IMR-90 (cell line): ENCODE measurements around the gene SLC37A1. TPM values are rescaled to one million over a fixed set of nuclear protein-coding genes. Genes with fewer than 3 reads are reported as not detected.

ENCODE experiments used
- ATAC-seq: fragments of 200-7000 bp; cut with Tn5 transposase; 2 replicates; pipeline ENCODE4 v1.9.1; 2020; ENCODE audit warnings: low read depth, mild to moderate bottlenecking, moderate library complexity
- BruUV-seq: library from RNA; stranded (reverse); fragments of 400-500 nt; replicated peaks from 2 replicates; lab custom pipeline; 2021; lab: Mats Ljungman, UMichigan
- CTCF ChIA-PET: fragments of 300-600 bp; formaldehyde crosslinking; extraction: SDS; loops from one replicate; lab custom pipeline; 2021; ENCODE audit warnings: antibody characterized with exemption; lab: Yijun Ruan, JAX
- POLR2A ChIA-PET: fragments of 300-600 bp; sonication (Branson Sonifier 250); formaldehyde crosslinking; loops from one replicate; lab custom pipeline; 2022; ENCODE audit warnings: antibody characterized with exemption; ENCODE audit not compliant: unreplicated experiment; lab: Charles Lee
- DNase-seq: peaks from one replicate; pipeline ENCODE4 v3.0.0; 2013
- H2AFZ ChIP-seq: replicated peaks from 2 replicates; pipeline ENCODE3; 2013; ENCODE audit warnings: low read length, mild to moderate bottlenecking; ENCODE audit not compliant: poor library complexity
- H2AK5ac ChIP-seq: 2 replicates; pipeline ENCODE4 v1.6.1; 2013; ENCODE audit warnings: low read depth, low read length, inconsistent platforms
- H2AK9ac ChIP-seq: replicated peaks from 2 replicates; pipeline ENCODE3; 2013; ENCODE audit warnings: mild to moderate bottlenecking, low read depth, low read length, moderate library complexity; ENCODE audit not compliant: poor library complexity
- H2BK120ac ChIP-seq: 2 replicates; pipeline ENCODE4 v1.6.1; 2013; ENCODE audit warnings: low read depth, low read length, inconsistent platforms
- H2BK15ac ChIP-seq: 3 replicates; pipeline ENCODE4 v1.6.1; 2013; ENCODE audit warnings: low read depth, low read length, inconsistent platforms
- H2BK20ac ChIP-seq: 2 replicates; pipeline ENCODE4 v1.6.1; 2013; ENCODE audit warnings: low read depth, mild to moderate bottlenecking, inconsistent platforms, low read length, moderate library complexity
- H2BK5ac ChIP-seq: 2 replicates; pipeline ENCODE4 v1.6.1; 2013; ENCODE audit warnings: mild to moderate bottlenecking, low read depth, low read length, inconsistent platforms; ENCODE audit not compliant: poor library complexity, severe bottlenecking
- H3K14ac ChIP-seq: replicated peaks from 2 replicates; pipeline ENCODE4 v1.6.1; 2013; ENCODE audit warnings: low read depth, low read length, inconsistent platforms
- H3K18ac ChIP-seq: 2 replicates; pipeline ENCODE4 v1.6.1; 2013; ENCODE audit warnings: low read depth, low read length, control low read depth
- H3K23ac ChIP-seq: 2 replicates; pipeline ENCODE4 v1.6.1; 2013; ENCODE audit warnings: low read depth, low read length, inconsistent platforms
- H3K27ac ChIP-seq: 2 replicates; pipeline ENCODE4 v1.5.1; 2013; ENCODE audit warnings: mild to moderate bottlenecking, control low read depth, low read length; ENCODE audit not compliant: insufficient read depth
- H3K27me3 ChIP-seq: 2 replicates; pipeline ENCODE4 v1.6.1; 2013; ENCODE audit warnings: low read length; ENCODE audit not compliant: control insufficient read depth, insufficient read depth
- H3K36me3 ChIP-seq: 2 replicates; pipeline ENCODE4 v1.6.1; 2013; ENCODE audit warnings: low read length, mixed read lengths; ENCODE audit not compliant: control insufficient read depth, insufficient read depth
- H3K4ac ChIP-seq: 2 replicates; pipeline ENCODE4 v1.6.1; 2013; ENCODE audit warnings: low read depth, low read length, inconsistent platforms
- H3K4me1 ChIP-seq: 2 replicates; pipeline ENCODE4 v1.6.1; 2013; ENCODE audit warnings: low read length, mixed read lengths; ENCODE audit not compliant: control insufficient read depth, insufficient read depth
- H3K4me2 ChIP-seq: 2 replicates; pipeline ENCODE4 v1.6.1; 2013; ENCODE audit warnings: low read depth, mild to moderate bottlenecking, control low read depth, low read length, moderate library complexity
- H3K4me3 ChIP-seq: 2 replicates; pipeline ENCODE4 v1.5.1; 2013; ENCODE audit warnings: low read depth, mild to moderate bottlenecking, control low read depth, low read length, moderate library complexity; ENCODE audit not compliant: insufficient read depth
- H3K56ac ChIP-seq: 2 replicates; pipeline ENCODE4 v1.6.1; 2013; ENCODE audit warnings: low read length, inconsistent platforms; ENCODE audit not compliant: insufficient read depth; ENCODE audit errors: extremely low read depth
- H3K79me1 ChIP-seq, 2 experiments: 2 replicates each; pipeline ENCODE4 v1.6.1; 2013; ENCODE audit warnings: low read length in 2 of 2, inconsistent platforms in 1 of 2, low read depth in 1 of 2
- H3K9ac ChIP-seq: 2 replicates; pipeline ENCODE4 v1.6.1; 2013; ENCODE audit warnings: low read depth, low read length, control low read depth
- H3K9me1 ChIP-seq: 2 replicates; pipeline ENCODE4 v1.6.1; 2013; ENCODE audit warnings: low read length, inconsistent platforms; ENCODE audit not compliant: insufficient read depth
- H3K9me3 ChIP-seq: 2 replicates; pipeline ENCODE4 v1.6.1; 2013; ENCODE audit warnings: low read length; ENCODE audit not compliant: control insufficient read depth, insufficient read depth
- H4K20me1 ChIP-seq: 2 replicates; pipeline ENCODE4 v1.6.1; 2013; ENCODE audit warnings: low read length, inconsistent platforms; ENCODE audit not compliant: insufficient read depth
- H4K5ac ChIP-seq: 2 replicates; pipeline ENCODE4 v1.6.1; 2013; ENCODE audit warnings: mild to moderate bottlenecking, low read depth, low read length, control low read depth
- H4K8ac ChIP-seq, 2 experiments: 2 replicates each; pipeline ENCODE4 v1.6.1; 2013; ENCODE audit warnings: low read depth in 2 of 2, low read length in 2 of 2, control low read depth in 1 of 2, inconsistent platforms in 1 of 2
- H4K91ac ChIP-seq: 2 replicates; pipeline ENCODE4 v1.6.1; 2013; ENCODE audit warnings: low read depth, low read length, inconsistent platforms; ENCODE audit not compliant: insufficient read depth
- BHLHE40 ChIP-seq: fragments of 150-350 bp; IDR thresholded peaks from 2 replicates; pipeline ENCODE4 v1.6.1; 2016; ENCODE audit warnings: mild to moderate bottlenecking, low read depth, low read length
- CEBPB ChIP-seq: IDR thresholded peaks from 2 replicates; pipeline ENCODE4 v1.6.1; 2012; ENCODE audit warnings: low read depth, low read length, improper control_type of control experiment
- CHD1 ChIP-seq: IDR thresholded peaks from 2 replicates; pipeline ENCODE4 v1.6.1; 2012; ENCODE audit warnings: low read depth, low read length, improper control_type of control experiment
- ELK1 ChIP-seq: fragments of 150-350 bp; IDR thresholded peaks from 2 replicates; pipeline ENCODE4 v1.6.1; 2016; ENCODE audit warnings: low read depth, mild to moderate bottlenecking, low read length, moderate library complexity, borderline replicate concordance
- FOS ChIP-seq: fragments of 150-350 bp; IDR thresholded peaks from 2 replicates; pipeline ENCODE4 v1.6.1; 2016; ENCODE audit warnings: low read depth, low read length
- MAFK ChIP-seq: IDR thresholded peaks from 2 replicates; pipeline ENCODE4 v1.6.1; 2012; ENCODE audit warnings: low read depth, low read length, improper control_type of control experiment
- MAZ ChIP-seq: IDR thresholded peaks from 2 replicates; pipeline ENCODE4 v1.6.1; 2012; ENCODE audit warnings: low read depth, mild to moderate bottlenecking, low read length, improper control_type of control experiment, moderate library complexity, borderline replicate concordance
- MXI1 ChIP-seq: IDR thresholded peaks from 2 replicates; pipeline ENCODE4 v1.6.1; 2012; ENCODE audit warnings: low read depth, mild to moderate bottlenecking, low read length, moderate library complexity, borderline replicate concordance
- NFE2L2 ChIP-seq: fragments of 150-350 bp; IDR thresholded peaks from 2 replicates; pipeline ENCODE4 v1.6.1; 2016; ENCODE audit warnings: low read depth, mild to moderate bottlenecking, low read length
- POLR2A ChIP-seq: IDR thresholded peaks from 2 replicates; pipeline ENCODE4 v1.6.1; 2012; ENCODE audit warnings: mild to moderate bottlenecking, low read depth, low read length
- RAD21 ChIP-seq: IDR thresholded peaks from 2 replicates; pipeline ENCODE4 v1.6.1; 2012; ENCODE audit warnings: low read length, improper control_type of control experiment
- RFX5 ChIP-seq: IDR thresholded peaks from 2 replicates; pipeline ENCODE4 v1.8.0; 2012; ENCODE audit warnings: low read depth, mild to moderate bottlenecking, low read length, moderate library complexity
- SMC3 ChIP-seq: fragments of 150-350 bp; IDR thresholded peaks from 2 replicates; pipeline ENCODE4 v1.6.1; 2016; ENCODE audit warnings: low read depth, mild to moderate bottlenecking, antibody characterized with exemption, low read length, moderate library complexity
- WGBS, 2 experiments: methylation state at CpG; one replicate each; pipeline versions ENCODE4 v1.1.5 to v1.1.7; 2013; ENCODE audit warnings: missing lambda C conversion rate in 2 of 2; ENCODE audit not compliant: insufficient read length in 1 of 2; ENCODE audit errors: extremely low coverage in 2 of 2; 5-methylcytosine and 5-hydroxymethylcytosine counted together
- dilution Hi-C: fragments of 300-500 bp; cut with HindIII; formaldehyde crosslinking; loops from one replicate; pipeline ENCODE4 v1.14.3; 2018; ENCODE audit warnings: low sequenced_read_pairs; ENCODE audit not compliant: unreplicated experiment
- in situ Hi-C: fragments of 300-500 bp; cut with MboI; formaldehyde crosslinking; loops from 3 replicates; pipeline ENCODE4 v1.14.3; 2019; ENCODE audit warnings: low sequenced_read_pairs, inconsistent platforms, mixed read lengths
- intact Hi-C: fragments of 100-400 bp; cut with micrococcal nuclease; formaldehyde crosslinking; loops from 2 replicates; pipeline ENCODE4 v1.10.0; 2022
- polyA plus RNA-seq, 3 experiments: library from polyadenylated mRNA; depleted of rRNA; stranded (reverse); fragments of >200 nt; gene quantifications; 2 replicates each; pipeline ENCODE4 v1.2.3, GENCODE V29; 2012; ENCODE audit warnings: low replicate concordance in 1 of 3
- total RNA-seq: library from RNA; depleted of rRNA; stranded (reverse); fragments of >200 nt; gene quantifications from 2 replicates; pipeline ENCODE4 v1.2.3, GENCODE V29; 2012
- TF ChIP-seq, protein P1 (sequence below): conservative IDR thresholded peaks from 2 replicates; pipeline ENCODE4 v1.5.1; 2012; ENCODE audit warnings: mild to moderate bottlenecking, low read depth, low read length, improper control_type of control experiment

SLC37A1 gene
- total and polyA plus RNA-seq, 2 of the 4 experiments (the other 2 are of a cell fraction): 0.36 to 0.48 TPM

DNA sequence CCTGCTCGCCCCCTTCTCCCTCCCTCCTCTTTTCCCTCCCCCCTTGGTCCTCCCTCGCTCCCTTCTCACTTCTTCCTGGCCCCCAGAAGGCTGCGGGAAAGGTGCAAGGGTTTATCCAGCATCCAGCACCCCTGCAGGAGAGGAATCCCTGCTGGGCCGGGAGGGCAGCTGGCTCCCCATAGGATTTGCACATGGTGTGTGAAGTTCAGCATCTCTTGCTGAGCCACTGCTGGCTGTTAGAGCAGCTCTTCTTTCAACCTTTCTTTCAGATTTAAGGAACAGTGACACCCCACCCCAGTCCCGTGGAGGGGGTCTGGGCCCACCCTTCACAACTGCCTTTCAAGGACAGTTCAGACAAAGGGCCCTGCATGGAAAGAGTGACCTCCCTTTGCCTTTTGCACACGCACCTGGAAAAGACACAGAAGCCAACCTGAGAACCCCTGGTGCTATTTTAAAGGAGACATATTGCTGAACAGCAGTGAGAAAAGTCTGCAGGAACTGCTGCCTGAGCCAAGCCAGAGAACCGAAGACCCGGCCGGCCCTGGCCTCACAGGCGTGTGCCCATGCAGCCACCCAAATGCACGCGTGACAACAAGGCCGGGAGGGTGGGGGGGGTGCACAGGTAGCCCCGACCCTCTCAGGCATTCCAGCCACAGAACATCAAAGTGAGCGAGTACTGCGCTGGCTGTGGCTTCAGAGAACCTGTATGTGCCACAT, 66.6 kb downstream of the SLC37A1 start:
- ChIA-PET CTCF (no interaction called here), POLR2A (no interaction called here)
- H2AK5ac ChIP-seq: no peak overlapping the region
- no peak overlapping the region for H3K23ac ChIP-seq
- H3K27ac ChIP-seq: no peak overlapping the region
- no peaks in the 10 kb centered on the region for H4K20me1 ChIP-seq
- ATAC-seq (no peak), DNase-seq (no peak)
- H3K27me3 ChIP-seq: peaks cover 22% of the 10 kb centered on the region
- no peaks in the 10 kb centered on the region for H3K36me3 ChIP-seq
- no peak overlapping the region for H4K8ac ChIP-seq
- no peak overlapping the region for H3K4ac ChIP-seq
- no peak overlapping the region for H3K4me3 ChIP-seq
- H2BK20ac ChIP-seq: no peak overlapping the region
- no peak overlapping the region for H3K4me2 ChIP-seq
- no peak overlapping the region for H2AFZ ChIP-seq
- H2BK15ac ChIP-seq: no peak overlapping the region
- no peak overlapping the region for H2AK9ac ChIP-seq
- H3K79me1 ChIP-seq: no peaks in the 10 kb centered on the region
- no peak overlapping the region for H2BK120ac ChIP-seq
- no peak overlapping the region for H3K14ac ChIP-seq
- H4K91ac ChIP-seq: no peak overlapping the region
- H3K4me1 ChIP-seq: no peaks in the 10 kb centered on the region
- no TSS peak for BruUV-seq
- TF ChIP-seq ELK1 (no peak), NFE2L2 (no peak), CEBPB (no peak), BHLHE40 (no peak), RAD21 (no peak), MXI1 (no peak), CHD1 (no peak), MAZ (no peak), MAFK (no peak), SMC3 (no peak), POLR2A (no peak), FOS (no peak), RFX5 (no peak)
- TF ChIP-seq, protein P1, sequence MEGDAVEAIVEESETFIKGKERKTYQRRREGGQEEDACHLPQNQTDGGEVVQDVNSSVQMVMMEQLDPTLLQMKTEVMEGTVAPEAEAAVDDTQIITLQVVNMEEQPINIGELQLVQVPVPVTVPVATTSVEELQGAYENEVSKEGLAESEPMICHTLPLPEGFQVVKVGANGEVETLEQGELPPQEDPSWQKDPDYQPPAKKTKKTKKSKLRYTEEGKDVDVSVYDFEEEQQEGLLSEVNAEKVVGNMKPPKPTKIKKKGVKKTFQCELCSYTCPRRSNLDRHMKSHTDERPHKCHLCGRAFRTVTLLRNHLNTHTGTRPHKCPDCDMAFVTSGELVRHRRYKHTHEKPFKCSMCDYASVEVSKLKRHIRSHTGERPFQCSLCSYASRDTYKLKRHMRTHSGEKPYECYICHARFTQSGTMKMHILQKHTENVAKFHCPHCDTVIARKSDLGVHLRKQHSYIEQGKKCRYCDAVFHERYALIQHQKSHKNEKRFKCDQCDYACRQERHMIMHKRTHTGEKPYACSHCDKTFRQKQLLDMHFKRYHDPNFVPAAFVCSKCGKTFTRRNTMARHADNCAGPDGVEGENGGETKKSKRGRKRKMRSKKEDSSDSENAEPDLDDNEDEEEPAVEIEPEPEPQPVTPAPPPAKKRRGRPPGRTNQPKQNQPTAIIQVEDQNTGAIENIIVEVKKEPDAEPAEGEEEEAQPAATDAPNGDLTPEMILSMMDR: no peak
- dilution Hi-C loops: no loop called here
- H3K18ac ChIP-seq: no peak overlapping the region
- H2BK5ac ChIP-seq: no peak overlapping the region
- H3K9me3 ChIP-seq: peaks cover 2% of the 10 kb centered on the region; the same call in 1 of the 2 replicates
- H3K56ac ChIP-seq: no peak overlapping the region
- 81% methylated on average over 5 of the region's 16 CpGs; no CpG with 5 or more reads in 1 of the 2 experiments for WGBS, 2 experiments
- H4K5ac ChIP-seq: no peak overlapping the region
- H3K9ac ChIP-seq: no peak overlapping the region
- in situ Hi-C loops: loop anchor here (10.0 kb wide), 1 partner anchor 205 kb away; no protein-coding TSS in a partner anchor
- intact Hi-C loops: no loop called here
- H3K9me1 ChIP-seq: no peaks in the 10 kb centered on the region
